GM11168 (cell line): ENCODE measurements around the gene LRRC3.

ENCODE experiments used
- in situ Hi-C: fragments of 300-500 bp; cut with MboI; formaldehyde crosslinking; loops from one replicate; pipeline ENCODE4 v1.12.0; 2022; ENCODE audit warnings: low sequenced_read_pairs; ENCODE audit not compliant: unreplicated experiment

The LRRC3 gene

GRCh38 chr21:44507673-44508425, 52.5 kb downstream of the LRRC3 start:
- in situ Hi-C loops: no loop called here

- in situ Hi-C loops: no loop called here
Measured at GRCh38 chr21:44508426-44508710, 53.1 kb downstream of the LRRC3 start.

- in situ Hi-C loops: no loop called here
Measured at GRCh38 chr21:44508711-44509445, 53.6 kb downstream of the LRRC3 start.

GRCh38 chr21:44509539-44509938, 54.2 kb downstream of the LRRC3 start:
- in situ Hi-C loops: no loop called here

GRCh38 chr21:44510109-44510507, 54.8 kb downstream of the LRRC3 start:
- in situ Hi-C loops: loop anchor here (10.0 kb wide), 1 partner anchor 285 kb away; no protein-coding TSS in a partner anchor

GRCh38 chr21:44510508-44511218, 55.4 kb downstream of the LRRC3 start:
- in situ Hi-C loops: loop anchor here (10.0 kb wide), 1 partner anchor 284 kb away; no protein-coding TSS in a partner anchor

GRCh38 chr21:44511219-44511937, 56.1 kb downstream of the LRRC3 start:
- in situ Hi-C loops: loop anchor here (10.0 kb wide), 1 partner anchor 283 kb away; no protein-coding TSS in a partner anchor
